Measurements from ENCODE around the gene EPB41L1.

The EPB41L1 gene

DNA sequence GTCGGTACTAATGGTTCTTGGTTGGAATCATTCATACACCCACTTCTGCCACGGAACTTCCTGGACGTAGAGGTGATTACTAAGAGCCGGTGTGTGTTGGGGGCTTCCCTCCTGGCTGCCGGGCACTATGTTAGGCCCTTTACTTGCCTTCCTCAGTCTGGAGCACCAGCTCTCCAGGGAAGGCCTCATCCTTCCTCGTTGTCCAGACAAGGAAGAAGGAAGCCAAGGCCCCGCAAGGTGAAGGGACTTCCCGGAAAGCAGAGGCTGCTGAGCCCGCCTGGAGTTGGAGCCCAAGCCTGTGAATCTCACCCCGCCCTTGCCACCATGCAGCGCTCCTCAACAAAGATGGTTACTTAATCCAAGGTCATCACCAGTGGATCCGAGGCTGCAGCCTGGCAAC is 107.9 kb downstream of the EPB41L1 start:
- no peak for DNase-seq (ENCODE audit: low spot score)

DNA sequence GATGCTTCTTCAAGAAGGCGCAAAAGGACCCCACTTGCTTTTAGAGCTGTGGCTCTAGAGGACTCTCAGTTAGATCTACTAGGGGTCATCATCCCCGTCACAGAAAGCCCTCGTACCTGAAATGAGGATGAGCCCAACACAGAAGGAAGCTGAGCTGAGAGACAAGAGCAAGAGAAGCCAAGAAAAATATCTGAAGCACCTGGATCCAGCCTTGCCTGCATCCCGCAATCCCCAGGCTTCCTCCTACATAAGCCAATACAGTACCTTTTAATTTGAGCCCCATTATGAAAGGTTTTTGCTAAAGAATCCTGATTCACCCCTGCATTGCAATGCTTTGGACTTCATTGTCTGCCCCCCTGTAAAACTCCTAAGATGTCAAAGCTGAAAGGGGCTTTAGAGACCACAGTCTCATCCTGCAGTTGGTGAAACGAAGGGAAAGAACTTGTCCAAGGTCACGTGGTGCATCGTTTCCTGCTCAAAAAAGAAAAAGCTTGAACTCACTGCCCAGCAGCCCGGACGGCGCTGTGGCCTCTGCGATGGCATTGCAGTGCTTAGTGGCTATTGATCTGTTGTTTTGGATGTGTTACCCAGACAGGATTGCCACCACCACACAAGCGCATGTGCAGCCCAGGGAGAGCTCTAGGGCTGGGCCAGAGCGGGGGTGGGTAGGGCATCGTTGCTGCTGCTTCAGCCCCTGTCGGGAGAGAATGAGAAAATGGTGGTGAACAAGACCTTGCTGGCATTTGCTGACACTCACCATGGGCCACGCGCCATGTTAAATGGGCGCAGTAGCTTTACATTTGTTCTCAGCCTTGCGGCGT is 110.1 kb downstream of the EPB41L1 start:
- DNase-seq (ENCODE audit: low spot score): no peak

DNA sequence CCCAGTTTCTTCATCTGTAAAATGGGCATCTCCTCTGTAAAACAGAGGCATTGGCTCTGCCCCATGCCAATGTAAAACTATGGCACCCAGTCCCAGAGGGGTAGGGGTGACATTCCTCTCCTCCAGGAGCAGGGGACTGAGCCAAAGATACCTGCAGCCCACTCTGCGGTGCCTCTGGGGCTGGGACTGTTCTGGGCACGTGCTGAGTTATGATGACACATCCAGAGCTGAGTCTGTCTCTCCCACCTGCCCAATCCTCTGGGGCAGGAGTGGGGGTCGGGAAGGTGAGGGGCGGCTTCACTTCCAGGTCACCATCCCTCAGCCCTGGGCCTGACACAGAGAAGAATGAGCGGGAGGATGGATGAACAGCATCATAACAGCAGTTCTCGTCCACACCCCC is 111.6 kb downstream of the EPB41L1 start:
- no peak for DNase-seq (ENCODE audit: low spot score)

DNA sequence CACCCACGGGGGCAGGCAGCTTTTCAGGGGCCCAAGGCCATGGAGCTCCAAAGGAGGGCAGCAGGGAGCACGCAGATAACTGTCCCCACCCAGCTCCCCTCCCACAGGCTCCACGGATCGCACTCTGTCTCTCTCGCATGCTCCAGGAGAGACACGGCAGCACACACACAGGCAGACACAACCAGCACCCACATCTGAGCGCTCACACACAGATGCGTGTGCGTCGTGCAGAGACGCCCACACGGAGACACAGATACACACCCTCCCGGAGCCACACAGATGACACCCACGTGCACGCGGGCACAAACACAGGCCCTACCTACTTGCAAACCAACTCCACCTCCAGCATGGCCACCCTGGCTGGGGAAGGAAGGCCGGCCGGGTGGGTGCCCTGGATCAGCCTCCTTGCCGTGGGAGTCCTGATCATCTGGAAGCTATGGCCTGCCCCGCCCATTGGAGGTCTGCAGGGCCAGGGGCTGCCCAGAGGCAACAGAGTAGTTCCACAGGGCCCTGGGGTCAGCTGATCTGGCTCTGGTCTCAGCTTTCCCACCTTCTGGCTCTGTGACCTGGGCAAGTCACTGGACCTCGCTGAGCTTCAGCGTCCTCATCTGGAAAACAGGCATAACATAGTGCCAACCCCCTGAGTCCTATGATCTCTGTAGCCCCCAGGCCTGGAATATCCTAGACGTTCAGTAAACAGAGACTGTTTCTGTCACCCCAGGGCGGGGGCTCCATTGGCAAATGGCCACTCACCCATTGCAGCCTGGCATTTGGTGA is 113.3 kb downstream of the EPB41L1 start:
- DNase-seq (ENCODE audit: low spot score): no peak

GRCh38 chr20:36268440-36269342 is 114.2 kb downstream of the EPB41L1 start:
- no peak for DNase-seq (ENCODE audit: low spot score)

GRCh38 chr20:36269507-36269906 is 115.0 kb downstream of the EPB41L1 start:
- DNase-seq (ENCODE audit: low spot score): no peak

DNA sequence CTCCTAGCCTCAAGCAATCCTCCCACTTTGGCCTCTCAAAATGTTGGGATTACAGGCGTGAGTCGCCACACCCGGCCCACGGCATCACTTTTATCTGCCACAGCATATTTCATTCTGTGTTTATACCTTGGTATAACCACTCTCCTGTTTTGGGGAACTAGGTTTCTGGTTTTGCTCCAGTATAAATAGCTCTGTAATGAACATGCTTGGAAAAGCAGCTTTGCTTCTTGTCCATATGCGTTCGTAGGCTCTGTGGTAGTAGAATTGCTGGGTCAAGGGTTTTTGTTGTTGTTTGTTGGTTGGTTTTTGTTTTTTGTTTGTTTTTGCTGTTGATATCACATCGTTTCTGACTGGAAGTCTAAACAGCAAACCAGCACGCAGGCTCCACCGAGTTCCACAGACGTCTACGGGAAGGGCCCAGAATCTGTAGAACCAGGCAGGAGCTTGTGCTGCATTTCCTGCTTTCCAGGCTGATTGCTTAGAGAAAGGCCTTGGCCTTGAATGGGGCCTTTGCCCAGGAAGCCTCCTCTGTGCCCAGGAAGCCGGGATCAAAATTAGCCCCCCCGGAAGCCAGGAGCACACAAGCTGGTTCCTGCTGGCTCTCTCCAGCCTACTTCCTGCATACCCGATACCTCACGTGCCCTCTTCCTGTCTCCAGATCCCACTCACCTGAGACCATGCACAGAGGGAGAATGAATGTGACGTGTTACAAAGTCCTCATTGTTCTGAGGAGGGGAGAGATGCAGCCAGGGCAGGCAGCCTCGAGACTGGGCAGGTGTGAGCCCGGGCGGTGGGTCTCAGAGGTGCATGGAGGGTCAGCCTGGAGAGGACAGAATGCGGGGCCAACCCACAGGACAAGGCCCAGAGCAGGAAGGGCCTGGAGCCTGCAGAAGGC is 116.5 kb downstream of the EPB41L1 start:
- no peak for DNase-seq (ENCODE audit: low spot score)

DNA sequence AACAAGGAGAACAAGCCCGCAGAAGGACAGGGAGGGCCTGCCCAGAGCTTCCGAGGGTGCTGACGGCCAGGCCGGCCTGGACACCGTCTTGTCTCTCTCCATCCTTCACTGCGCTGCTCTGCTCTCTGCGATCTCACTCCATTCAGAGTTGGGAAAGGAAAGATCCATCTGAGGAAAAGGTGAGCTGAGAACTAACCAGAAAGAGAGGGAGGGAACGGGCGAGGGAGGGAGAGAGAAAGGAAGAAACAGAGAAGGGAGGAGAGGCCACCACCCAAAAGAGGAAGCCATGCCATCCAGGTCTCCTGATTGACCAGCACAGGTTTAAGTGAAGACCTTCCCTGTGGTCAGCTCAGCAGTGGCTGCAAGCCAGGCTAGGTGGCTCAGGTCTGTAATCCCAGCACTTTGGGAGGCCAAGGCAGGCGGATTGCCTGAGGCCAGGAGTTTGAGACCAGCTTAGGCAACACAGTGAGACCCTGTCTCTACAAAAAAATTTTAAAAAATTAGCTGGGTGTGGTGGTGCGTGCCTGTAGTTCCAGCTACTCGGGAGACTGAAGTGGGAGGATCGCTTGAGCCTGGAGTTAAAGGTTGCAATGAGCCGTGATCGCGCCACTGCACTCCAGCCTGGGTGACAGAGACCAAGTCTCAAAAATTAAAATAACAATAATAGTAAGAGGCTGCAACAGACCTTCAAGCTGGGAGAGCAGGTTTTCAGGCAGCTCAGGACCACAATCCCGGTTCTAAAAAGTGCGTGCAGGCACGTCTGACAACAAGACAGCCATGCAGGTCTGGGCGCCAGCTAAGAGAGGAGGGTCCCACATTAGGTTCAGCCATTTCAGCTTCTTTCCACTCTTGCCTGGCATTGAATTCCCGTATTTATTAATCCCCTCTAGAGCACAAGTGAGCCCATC is 117.4 kb downstream of the EPB41L1 start:
- DNase-seq (ENCODE audit: low spot score): no peak

- no peak for DNase-seq (ENCODE audit: low spot score)
These were observed 118.1 kb downstream of the EPB41L1 start for GRCh38 chr20:36272547-36273220.

- no peak for DNase-seq (ENCODE audit: low spot score)
These were observed 119.1 kb downstream of the EPB41L1 start for GRCh38 chr20:36273414-36274180.

GRCh38 chr20:36274181-36274841 is 119.8 kb downstream of the EPB41L1 start:
- DNase-seq (ENCODE audit: low spot score): no peak

GRCh38 chr20:36275011-36275410 is 120.5 kb downstream of the EPB41L1 start:
- no peak for DNase-seq (ENCODE audit: low spot score)

- DNase-seq (ENCODE audit: low spot score): no peak
These were observed 121.1 kb downstream of the EPB41L1 start for GRCh38 chr20:36275441-36276189.

DNA sequence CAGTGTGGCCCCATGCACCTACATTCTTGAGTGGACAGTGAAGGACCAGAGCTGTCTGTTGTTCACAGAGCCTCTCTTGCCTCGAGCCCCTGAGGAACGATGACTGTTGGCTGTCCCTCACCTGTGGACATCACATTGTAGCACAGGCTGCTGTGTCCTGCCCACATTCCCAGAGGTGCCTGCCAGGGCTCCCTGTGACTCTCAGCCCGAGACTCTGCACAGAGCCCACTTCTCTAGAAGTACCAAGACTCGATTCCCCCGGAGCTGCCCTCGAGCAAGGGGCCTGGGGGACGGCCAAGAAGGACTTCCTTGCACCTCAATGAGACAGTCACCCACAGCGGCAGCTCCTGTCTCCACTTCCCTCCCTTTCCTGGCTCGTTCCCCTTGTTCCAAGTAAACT is 123.0 kb downstream of the EPB41L1 start:
- DNase-seq (ENCODE audit: low spot score): no peak

DNA sequence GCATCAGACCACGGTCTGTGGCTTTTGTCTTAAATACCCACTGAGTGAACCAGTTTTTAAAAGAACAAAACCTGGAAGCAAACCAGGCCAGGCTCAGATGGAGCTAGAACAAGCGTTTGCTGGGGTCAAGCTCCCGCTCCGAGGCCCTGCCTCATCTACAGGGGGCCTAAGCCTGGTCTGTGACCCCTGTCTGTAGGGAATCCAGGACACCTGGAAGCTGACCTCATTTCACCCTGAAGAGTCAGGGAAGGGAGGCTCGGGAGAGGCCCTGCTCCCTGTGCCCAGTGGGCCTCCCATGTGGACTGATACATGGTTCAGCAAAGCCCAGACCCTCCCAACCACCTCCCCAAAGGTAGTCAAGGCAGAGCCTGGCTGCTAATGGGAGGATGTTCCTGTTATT is 124.8 kb downstream of the EPB41L1 start:
- DNase-seq (ENCODE audit: low spot score): no peak

GRCh38 chr20:36279776-36280175 is 125.2 kb downstream of the EPB41L1 start:
- DNase-seq (ENCODE audit: low spot score): no peak

GRCh38 chr20:36281785-36282380 is 127.3 kb downstream of the EPB41L1 start:
- no peak for DNase-seq (ENCODE audit: low spot score)

Measured in hematopoietic multipotent progenitor cell treated with erythropoietin and hydrocortisone succinate and interleukin-3 and kit ligand, for 17 days (in vitro differentiated cells).